ENCODE results near the gene APOM. TPM values are rescaled to one million over a fixed set of nuclear protein-coding genes. Genes with fewer than 3 reads are reported as not detected.

Gene APOM
- total RNA-seq, 1 donor from 2014 or later: not detected

DNA sequence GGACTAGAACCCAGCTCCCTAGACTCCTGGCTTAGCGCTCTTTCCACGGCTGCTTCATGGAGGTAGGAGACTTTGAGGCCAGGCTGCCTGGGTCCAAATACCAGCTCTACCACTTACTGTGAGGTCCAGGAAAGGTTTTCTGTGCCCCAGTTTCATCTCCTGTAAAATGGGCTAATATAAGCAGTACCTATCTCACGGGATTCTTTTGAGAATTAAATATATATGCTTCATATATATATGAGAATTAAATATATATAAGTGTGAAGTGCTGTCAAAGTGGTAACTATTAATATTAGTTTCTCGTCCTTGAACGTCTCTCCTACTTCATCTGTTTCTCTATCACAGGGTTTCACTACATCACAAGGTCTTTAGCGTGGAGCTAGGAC is 35.4 kb downstream of the APOM start:
- Histone ChIP-seq H3K27me3 (no peaks in the 10 kb centered on the region), H3K9me3 (no peaks in the 10 kb centered on the region), H3K4me3 (no peak overlapping the region), H3K36me3 (peaks cover 0 to 91% of the 10 kb centered on the region in 2 donors), H3K4me1 (no peaks in the 10 kb centered on the region), H3K27ac (no peak overlapping the region)
- intact Hi-C loops (cut with DNase I): no loop called here
- TF ChIP-seq POLR2AphosphoS5 (IDR thresholded peaks at IDR 0.05; ENCODE audit: insufficient read depth in 1 of 2, low read depth in 1 of 2): no peak
- no peak for DNase-seq (ENCODE audit: extremely low spot score in 2 of 2)

GRCh38 chr6:31691564-31692108 is 35.9 kb downstream of the APOM start:
- no peak for TF ChIP-seq POLR2A (IDR thresholded peaks at IDR 0.05)
- TF ChIP-seq POLR2AphosphoS5 (IDR thresholded peaks at IDR 0.05; ENCODE audit: insufficient read depth in 1 of 2, low read depth in 1 of 2): no peak
- TF ChIP-seq, protein P1, sequence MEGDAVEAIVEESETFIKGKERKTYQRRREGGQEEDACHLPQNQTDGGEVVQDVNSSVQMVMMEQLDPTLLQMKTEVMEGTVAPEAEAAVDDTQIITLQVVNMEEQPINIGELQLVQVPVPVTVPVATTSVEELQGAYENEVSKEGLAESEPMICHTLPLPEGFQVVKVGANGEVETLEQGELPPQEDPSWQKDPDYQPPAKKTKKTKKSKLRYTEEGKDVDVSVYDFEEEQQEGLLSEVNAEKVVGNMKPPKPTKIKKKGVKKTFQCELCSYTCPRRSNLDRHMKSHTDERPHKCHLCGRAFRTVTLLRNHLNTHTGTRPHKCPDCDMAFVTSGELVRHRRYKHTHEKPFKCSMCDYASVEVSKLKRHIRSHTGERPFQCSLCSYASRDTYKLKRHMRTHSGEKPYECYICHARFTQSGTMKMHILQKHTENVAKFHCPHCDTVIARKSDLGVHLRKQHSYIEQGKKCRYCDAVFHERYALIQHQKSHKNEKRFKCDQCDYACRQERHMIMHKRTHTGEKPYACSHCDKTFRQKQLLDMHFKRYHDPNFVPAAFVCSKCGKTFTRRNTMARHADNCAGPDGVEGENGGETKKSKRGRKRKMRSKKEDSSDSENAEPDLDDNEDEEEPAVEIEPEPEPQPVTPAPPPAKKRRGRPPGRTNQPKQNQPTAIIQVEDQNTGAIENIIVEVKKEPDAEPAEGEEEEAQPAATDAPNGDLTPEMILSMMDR (IDR thresholded peaks at IDR 0.05): no peak
- no peaks in the 10 kb centered on the region for H3K9me3 ChIP-seq
- peaks cover 0 to 95% of the 10 kb centered on the region in 2 donors for H3K36me3 ChIP-seq
- H3K27ac ChIP-seq: no peak overlapping the region
- no peaks in the 10 kb centered on the region for H3K4me1 ChIP-seq
- no peak overlapping the region for H3K4me3 ChIP-seq
- H3K27me3 ChIP-seq: no peaks in the 10 kb centered on the region
- intact Hi-C loops (cut with DNase I): no loop called here
- no peak for DNase-seq (ENCODE audit: extremely low spot score in 2 of 2)

DNA sequence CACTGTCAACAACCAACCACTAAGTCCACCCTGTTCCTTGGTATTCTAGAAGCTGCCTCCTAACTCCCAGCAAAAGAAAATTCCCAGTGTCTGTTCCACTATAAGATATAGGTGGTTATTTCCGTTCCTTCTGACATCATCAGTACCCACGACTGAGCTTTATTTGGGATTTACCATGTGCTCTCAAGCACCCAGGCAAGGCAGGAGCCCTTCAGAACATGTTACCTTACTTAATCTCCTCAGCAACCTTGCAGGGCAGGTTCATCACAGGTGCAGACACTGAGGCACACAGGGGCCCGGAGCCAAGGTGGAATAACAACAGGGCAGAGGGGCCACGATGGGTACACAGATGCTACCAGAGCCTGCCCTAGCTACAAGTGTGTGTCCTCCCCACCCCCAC is 36.7 kb downstream of the APOM start:
- H3K36me3 ChIP-seq: peaks cover 0 to 94% of the 10 kb centered on the region in 2 donors
- no peaks in the 10 kb centered on the region for H3K27me3 ChIP-seq
- no peak for DNase-seq (ENCODE audit: extremely low spot score in 2 of 2)
- TF ChIP-seq, protein P1 (IDR thresholded peaks at IDR 0.05): no peak
- TF ChIP-seq POLR2A (IDR thresholded peaks at IDR 0.05) (no peak), POLR2AphosphoS5 (IDR thresholded peaks at IDR 0.05; ENCODE audit: insufficient read depth in 1 of 2, low read depth in 1 of 2) (no peak)
- H3K4me3 ChIP-seq: no peak overlapping the region
- intact Hi-C loops (cut with DNase I): no loop called here
- H3K9me3 ChIP-seq: no peaks in the 10 kb centered on the region
- H3K27ac ChIP-seq: no peak overlapping the region
- H3K4me1 ChIP-seq: no peaks in the 10 kb centered on the region

GRCh38 chr6:31692886-31693285 is 37.2 kb downstream of the APOM start:
- no peak for DNase-seq (ENCODE audit: extremely low spot score in 2 of 2)
- no peak for TF ChIP-seq POLR2A (IDR thresholded peaks at IDR 0.05)
- TF ChIP-seq, protein P1 (IDR thresholded peaks at IDR 0.05): no peak
- H3K9me3 ChIP-seq: no peaks in the 10 kb centered on the region
- no peaks in the 10 kb centered on the region for H3K27me3 ChIP-seq
- no peaks in the 10 kb centered on the region for H3K4me1 ChIP-seq
- H3K27ac ChIP-seq: no peak overlapping the region
- H3K4me3 ChIP-seq: no peak overlapping the region
- intact Hi-C loops (cut with DNase I): no loop called here
- H3K36me3 ChIP-seq: peaks cover 0 to 89% of the 10 kb centered on the region in 2 donors

- H3K9me3 ChIP-seq: no peaks in the 10 kb centered on the region
- DNase-seq (ENCODE audit: extremely low spot score in 2 of 2): no peak
- TF ChIP-seq POLR2AphosphoS5 (IDR thresholded peaks at IDR 0.05; ENCODE audit: insufficient read depth in 1 of 2, low read depth in 1 of 2) (no peak), POLR2A (IDR thresholded peaks at IDR 0.05) (no peak)
- TF ChIP-seq, protein P1 (IDR thresholded peaks at IDR 0.05): no peak
- no peak overlapping the region for H3K27ac ChIP-seq
- intact Hi-C loops (cut with DNase I): no loop called here
- no peak overlapping the region for H3K4me3 ChIP-seq
- no peaks in the 10 kb centered on the region for H3K27me3 ChIP-seq
- H3K4me1 ChIP-seq: no peaks in the 10 kb centered on the region
- peaks cover 0 to 82% of the 10 kb centered on the region in 2 donors for H3K36me3 ChIP-seq
Measured at GRCh38 chr6:31693535-31693934, 37.8 kb downstream of the APOM start.
